NCI-H446 (cell line): ENCODE measurements around the gene TRMT6.

Experiments
- DNase-seq, 2 experiments: peaks; one replicate each; lab custom pipeline; 2025; lab: John Stamatoyannopoulos, UW

TRMT6 gene, protein sequence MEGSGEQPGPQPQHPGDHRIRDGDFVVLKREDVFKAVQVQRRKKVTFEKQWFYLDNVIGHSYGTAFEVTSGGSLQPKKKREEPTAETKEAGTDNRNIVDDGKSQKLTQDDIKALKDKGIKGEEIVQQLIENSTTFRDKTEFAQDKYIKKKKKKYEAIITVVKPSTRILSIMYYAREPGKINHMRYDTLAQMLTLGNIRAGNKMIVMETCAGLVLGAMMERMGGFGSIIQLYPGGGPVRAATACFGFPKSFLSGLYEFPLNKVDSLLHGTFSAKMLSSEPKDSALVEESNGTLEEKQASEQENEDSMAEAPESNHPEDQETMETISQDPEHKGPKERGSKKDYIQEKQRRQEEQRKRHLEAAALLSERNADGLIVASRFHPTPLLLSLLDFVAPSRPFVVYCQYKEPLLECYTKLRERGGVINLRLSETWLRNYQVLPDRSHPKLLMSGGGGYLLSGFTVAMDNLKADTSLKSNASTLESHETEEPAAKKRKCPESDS

DNA sequence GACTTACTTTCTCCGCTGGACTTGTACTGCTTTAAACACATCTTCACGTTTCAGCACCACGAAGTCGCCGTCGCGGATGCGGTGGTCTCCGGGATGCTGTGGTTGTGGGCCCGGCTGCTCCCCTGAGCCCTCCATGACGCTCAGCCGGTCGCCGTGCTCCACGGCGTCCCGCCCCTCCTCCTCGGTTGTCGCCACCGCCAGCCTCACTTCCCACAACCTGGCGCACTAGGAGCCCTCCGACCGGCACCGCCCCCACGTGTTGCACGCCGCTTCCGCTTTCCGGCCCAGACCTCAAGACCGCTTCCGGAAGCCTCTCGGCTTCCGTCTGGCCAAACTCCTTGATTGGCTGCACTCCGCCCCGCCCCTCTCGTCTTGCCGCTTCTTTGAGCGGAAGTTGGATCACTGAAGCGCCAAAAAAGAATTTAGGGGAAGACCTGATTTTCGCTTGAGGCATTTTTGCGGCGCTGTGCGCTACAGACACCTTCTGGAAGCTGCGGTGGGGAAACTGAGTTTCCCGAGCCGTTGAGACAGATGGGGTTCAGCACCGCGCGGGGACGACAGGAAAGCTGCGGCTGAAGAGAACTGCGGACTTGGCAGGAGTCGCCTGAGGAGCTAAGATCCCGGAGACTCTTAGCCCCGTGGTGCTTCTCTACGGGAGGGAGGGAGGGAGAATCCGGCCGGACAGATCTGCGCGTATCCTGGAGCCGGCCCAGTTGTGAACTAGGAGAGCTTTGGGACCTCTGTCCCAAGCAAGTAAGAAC is at the start of gene TRMT6, which contains the start of gene MCM8:
TRMT6 (minus strand) TSS at position 263 of the 761 bp plus-strand sequence; CDS start at position 135, 128 bp downstream.
MCM8 (plus strand) TSS at position 382 of the 761 bp plus-strand sequence. CDS start 1,364 bp downstream, outside the sequence.
- DNase-seq, result peak; percentile 95 to 97

DNA sequence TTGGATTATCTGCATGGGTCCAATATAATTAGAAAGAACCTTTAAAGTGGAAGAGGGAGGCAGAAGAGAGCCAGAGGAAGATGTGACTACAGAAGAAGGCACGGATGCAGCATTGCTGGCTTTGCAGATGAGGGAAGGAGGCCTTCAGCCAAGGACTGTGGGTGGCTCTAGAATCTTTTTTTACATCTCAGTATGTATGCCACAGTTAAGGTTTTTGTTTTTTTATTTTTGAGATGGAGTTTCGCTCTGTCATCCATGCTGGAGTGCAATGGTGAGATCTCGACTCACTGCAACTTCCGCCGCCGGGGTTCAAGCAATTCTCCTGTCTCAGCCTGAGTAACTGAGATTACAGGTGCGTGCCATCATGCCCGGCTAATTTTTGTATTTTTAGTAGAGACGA is 49.5 kb upstream of the TRMT6 start:
- no peak for DNase-seq

DNA sequence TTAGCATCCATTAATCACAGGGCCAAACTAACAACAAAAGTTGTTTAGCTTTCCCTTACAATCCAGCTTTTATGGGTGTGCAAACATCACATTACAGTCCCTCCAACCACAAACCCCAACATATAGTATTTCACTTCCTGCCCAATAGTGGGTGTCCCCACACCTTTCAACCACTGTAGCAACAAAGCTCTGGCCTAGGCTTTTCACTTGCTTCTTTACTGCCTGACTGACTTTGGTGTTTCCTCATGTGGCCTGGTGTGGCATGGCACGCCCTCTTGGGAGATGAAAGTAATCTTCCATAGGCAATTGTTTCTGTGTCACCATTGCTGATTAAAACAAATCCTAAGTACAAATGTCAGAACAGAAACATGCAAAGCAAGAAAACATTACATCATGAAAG is 46.4 kb upstream of the TRMT6 start:
- DNase-seq, result no peak

DNA sequence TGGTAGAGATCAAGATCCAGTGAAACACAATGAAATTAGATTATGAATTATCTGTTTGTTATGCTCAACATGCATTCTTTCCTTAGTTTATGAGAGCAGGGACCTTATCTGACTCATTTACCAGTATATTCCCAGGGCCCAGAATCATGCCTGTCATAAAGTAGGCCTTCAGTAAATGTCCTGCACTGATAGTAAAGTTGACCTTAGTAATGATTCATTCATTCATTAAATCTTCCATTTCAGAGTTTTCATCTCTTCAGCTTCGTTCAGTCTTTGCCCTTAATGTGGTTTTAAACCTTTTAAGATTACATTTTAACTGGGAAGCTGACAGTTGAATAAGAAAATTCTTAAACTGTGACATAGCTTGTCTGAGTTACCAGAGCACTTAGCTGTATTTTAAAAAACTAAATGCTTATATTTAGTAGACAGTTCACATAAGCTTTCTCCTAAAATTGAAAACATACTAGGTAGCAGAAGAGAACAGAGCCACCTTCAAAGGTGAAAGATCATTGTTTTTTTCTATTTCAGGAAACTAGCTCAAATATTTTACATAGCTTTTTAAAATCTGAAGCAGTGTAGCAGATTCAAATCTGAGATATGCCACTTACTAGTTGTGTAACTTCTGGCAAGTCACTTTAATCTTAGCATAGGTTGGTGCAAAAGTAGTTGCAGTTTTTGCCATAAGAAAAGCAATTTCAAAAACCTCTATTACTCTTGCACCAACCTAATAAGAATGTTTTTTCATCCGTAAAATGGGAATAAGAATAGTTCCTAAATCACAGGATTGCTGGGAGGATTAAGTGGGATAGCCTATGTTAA is 41.5 kb upstream of the TRMT6 start:
- no peak for DNase-seq

DNA sequence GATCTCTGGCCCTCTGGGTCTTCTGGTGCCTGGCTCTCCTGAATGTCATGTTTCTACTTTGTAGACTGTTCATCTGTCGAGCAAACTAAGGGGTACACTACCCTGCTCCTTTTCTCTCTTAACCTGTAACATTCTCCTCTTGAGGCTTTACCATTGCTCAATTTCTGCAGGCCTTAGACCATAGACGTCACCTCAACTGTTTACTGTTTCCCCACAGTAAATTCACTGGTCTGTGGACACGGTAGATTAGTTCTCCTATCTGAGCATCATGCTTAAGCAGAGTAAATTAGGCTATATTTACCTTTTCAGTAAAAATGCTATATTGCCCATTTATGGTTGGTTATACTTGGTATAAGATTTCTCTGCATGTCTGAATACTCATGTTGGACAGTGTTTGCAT is 40.6 kb upstream of the TRMT6 start:
- no peak for DNase-seq

DNA sequence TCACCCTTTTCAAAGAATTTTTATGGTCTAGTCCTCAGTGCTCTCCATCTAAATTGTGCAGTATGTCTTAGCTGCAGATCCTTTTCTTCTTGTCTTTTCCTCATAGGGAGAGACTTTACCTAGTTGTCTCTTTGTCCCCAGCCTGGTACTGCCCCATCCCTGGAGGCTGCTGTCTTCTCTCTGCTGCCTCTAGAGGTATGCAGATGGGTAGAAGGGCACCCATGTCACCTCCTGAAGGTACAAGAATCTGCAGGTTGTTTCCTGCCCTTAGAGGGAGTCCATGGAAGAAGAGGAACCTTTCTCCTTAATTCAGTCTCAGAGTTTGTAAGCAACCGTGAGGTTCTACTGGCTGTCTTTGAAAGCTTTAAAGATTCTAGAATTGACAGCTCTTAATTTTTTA is 39.2 kb upstream of the TRMT6 start:
- DNase-seq, result no peak

DNA sequence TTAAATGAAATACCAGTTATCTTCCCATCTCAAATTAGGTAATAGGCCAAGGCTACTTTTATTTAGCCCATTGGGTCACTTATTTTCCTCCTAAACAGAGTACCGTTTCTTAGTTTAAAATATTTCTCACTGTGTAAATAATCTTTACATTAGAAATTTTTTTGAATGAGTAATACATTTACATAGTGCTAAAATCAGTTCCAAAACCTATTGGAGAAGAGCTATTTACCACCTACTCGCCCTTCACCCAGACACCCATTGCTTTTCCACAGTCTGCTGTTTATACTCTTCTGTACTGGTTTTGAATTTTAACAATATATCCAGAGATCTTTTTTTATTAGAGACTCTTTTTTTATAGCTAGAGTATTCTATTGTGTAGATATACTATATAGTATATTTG is 37.0 kb upstream of the TRMT6 start:
- DNase-seq, result no peak

DNA sequence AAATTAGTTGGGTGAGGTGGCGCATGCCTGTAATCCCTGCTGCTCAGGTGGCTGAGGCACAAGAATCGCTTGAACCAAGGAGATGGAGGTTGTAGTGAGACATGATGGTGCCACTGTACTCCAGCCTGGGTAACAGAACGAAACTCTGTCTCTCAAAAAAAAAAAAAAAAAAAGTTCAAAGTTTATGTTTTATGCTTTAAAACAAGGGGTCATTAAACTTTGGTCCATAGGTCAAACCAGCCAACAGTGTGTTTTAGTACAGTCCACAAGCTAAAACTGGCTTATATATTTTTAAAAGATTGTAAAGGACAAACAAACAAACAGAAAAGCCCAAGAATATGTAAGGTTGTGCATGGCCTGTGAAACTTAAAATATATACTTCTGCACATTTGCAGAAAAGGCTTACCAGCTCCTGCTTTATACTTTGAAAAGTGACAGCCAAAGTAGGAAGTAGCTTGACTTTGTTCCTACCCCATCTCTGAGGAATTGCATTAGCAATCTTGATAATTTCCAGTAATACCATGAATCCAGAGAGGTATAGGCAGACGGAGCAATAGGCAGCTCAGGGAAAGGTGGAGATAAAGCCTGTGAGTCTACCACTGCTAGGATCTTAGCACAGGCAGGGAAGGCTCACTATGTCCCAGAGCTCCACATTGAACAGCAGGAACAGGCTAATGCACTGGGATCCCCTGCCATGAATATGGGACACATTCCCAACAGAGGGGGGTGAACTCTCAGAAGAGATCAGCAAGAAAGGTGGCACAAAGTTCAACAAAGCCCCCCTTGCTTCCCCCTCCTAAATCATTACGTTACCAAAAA is 30.6 kb upstream of the TRMT6 start:
- DNase-seq, result no peak

DNA sequence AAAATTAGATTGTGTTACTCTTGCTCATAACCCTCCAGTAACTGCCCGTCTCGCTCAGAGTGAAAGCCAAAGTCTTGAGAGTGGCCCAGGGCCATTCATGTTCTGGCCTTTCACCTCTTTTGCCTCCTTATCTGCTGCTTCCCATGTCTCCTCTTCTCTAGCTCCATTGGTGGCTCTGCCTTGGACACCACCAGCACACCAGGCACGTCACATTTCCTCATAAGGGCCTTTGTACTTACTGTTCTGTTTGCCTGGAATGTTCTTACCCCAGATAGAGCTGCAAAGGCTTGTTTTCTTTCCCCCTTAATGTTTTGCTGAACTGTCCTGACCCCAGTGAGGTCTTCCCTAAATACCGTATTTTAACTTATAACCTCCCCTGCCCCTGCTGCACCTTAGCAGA is 29.5 kb upstream of the TRMT6 start:
- no peak for DNase-seq

DNA sequence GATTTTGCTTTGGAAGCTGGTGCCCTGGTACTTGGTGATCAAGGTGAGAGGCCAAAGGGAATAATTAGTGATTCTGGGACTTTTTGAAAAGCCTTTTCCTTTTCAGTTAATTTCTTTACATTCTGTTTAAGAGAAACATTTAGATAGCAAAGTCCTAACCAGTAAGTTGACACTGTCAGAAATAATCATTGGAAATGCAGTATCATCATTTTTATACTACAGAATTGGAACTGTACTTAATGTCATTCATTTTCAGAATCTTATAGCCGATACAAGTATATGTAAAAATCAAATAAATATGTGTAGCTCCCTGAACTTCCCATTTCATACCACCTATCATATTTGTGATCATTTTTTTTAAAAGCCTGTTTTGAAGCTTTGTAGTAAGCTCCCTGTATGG is 27.6 kb upstream of the TRMT6 start:
- no peak for DNase-seq

DNA sequence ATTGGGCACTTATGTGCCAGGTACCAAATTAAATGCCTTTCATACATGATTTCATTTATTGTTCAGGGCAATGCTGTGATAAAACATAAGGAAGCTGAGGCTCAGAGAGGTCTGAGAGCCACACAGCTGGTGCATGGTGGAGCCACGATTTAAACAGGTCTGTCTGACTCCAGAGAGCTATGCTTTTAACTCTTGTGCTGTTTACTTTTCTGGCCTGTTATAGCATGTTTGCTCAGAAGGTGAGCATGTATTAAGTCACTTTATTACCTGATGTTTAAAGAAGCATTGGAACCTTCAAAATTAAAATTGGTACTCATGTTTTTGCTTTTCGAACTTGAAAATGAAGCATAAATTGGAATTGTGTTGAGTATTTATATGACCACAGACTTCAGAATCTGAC is 26.9 kb upstream of the TRMT6 start:
- DNase-seq, result no peak

DNA sequence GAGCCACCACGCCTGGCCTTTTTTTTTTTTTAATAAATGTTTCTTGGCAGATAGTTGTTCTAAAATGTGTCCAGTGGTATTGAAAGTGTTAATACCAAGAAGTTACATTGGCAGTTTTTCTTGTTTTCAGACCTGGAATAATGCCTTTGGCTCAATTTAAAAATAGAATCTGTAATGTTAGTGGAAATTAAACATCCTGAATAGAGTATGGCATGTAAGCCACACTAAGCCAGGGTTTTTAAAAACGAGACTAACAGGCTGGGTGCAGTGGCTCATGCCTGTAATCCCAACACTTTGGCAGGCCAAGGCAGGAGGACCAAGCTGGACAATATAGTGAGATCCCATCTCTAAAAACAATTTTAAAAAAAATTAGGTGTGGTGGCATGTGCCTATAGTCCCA is 25.4 kb upstream of the TRMT6 start:
- DNase-seq, result no peak

DNA sequence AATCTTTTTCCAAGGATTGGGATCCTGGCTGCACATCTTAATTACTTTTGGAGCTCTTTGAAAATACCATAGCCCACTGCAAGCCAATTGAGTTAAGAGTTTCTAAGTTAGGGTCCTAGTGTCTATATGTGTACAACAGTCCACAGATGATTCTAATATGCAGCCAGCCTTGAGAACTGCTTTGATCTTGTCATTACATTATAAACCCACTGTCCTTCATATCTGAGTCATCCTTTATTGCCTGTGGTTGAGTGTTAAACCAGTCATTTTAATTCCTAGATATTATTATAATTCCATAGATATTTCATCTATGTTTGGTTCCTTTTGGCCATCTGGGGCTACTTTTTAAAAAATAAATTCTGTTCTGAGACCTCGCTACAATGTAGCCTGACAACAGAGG is 24.2 kb upstream of the TRMT6 start:
- DNase-seq, result no peak

DNA sequence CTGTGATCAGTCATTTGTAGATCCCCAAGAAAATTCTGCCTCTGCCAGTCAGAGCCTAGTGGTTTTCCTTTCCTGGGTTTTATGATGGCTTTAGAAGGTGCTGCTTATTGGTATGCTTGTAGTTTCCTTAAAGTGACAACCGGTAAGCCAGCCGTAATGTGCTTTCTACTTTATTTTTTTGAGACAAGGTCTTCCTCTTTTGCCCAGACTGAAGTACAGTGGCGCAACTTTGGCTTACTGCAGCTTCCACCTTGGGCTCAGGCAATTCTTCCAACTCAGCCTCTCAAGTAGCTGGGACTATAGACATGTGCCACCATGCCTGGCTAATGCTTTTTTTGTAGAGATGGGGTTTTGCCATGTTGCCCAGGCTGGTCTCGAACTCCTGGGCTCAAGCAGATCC is 23.6 kb upstream of the TRMT6 start:
- no peak for DNase-seq

DNA sequence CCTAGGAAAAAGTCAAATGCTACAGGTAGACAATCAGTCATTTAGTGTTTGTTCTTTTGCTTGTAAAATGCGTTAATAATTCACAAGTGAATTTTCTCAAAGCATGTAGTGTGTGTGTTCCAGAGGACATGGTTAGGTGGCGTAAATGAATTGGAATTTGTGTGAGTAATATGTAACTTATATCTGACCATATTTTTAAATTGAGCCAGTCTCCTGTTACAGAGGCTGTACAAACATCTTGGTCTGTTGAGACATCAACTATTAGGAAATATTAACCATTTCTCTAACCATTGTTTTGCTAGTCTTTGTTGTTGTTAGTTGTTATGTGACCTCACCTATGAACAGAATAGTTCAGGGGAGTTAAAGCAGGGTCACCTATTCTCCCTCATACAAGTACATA is 22.8 kb upstream of the TRMT6 start:
- DNase-seq, result no peak

DNA sequence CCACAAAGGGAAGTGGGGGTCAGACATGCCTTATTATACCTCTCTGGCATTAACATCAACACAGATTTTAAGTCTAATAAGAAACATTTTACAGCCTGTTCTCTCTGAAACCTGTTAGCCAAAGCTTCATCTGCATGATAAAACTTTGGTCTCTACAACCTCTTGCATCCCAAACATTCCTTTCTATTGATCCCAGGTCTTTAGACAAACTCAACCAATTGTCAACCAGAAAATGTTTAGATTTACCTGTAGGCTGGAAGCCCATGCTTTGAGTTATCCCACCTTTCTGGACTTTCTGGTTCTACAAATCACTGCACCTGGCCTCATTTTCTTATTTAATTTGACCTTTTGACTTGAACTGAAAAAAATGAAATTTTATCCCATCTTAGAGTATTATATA is 20.9 kb upstream of the TRMT6 start:
- DNase-seq, result no peak

DNA sequence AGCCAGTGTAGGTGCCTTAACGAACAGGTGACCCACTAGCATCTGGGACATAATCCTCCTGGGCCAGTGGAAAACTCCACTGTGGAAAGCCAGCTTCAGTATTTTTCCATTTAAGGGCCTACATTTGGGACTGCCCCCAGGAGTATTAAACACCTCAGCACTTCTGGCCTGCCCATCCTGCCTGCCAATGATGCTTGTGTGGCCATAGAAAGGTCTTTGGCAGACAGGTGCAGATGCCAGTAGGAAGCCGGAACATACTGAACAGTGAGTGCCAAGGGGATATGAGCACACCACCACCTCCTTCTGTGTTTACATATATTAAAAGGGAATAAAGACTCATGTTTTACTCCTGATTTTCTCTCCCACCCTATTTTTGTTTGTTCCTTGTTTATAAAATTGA is 20.0 kb upstream of the TRMT6 start:
- no peak for DNase-seq

DNA sequence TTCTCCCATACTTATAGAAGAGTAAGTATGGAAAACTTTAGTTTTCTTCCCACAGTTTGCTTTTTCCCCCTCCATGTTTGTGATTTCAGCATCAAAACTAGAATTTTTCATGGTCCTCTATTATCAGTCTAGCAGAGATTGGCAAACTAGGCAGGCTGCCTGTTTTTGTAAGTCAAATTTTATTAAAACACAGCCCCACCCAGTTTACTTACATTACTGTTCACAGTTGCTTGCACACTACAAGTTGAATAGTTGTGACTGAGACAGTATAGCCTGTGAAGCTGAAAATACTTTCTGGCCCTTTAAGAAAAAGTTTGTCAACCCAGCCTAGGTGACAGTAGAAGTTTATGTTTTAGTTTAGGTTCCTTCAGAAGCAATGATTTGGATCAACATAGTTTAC is 19.6 kb upstream of the TRMT6 start:
- DNase-seq, result no peak

DNA sequence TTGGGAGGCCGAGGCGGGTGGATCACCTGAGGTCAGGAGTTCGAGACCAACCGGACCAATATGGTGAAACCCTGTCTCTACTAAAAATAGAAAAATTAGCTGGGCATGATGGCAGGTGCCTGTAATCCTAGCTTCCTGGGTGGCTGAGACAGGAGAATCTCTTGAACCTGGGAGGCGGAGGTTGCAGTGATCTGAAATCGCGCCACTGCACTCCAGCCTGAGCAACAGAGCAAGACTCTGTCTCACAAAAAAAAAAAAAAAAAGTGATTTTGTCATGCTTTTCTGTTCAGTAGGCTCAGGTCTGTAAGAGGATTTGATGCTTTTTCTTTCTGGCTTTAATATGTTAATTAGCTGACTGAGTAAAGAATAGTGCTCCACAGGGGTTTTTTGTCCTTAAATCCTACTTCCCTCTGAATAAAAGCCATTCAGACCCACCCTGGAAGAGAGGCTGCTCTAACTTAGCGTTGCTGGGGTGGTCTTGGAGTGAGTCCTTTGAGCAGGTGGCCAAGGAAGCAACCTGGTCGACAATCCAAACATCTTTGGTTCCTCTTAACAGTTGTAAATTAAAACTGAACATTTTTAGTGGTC is 19.1 kb upstream of the TRMT6 start:
- DNase-seq, result no peak

DNA sequence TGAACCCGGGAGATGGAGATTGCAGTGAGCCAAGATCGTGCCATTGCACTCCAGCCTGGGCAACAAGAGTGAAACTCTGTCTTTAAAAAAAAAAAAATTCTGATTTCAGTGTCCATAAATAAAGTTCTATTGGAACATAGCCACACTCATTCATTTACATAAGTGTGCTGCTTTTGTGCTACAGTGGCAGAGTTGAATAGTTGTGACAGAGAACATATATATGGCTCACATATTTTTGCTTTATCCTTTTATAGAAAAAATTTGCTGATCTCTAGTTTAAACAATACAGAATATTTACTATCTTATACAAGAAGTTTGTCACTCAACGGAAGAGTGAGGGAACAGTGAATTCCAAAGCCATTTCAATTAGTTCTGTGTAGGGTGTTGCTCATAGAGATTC is 18.1 kb upstream of the TRMT6 start:
- DNase-seq, result no peak

DNA sequence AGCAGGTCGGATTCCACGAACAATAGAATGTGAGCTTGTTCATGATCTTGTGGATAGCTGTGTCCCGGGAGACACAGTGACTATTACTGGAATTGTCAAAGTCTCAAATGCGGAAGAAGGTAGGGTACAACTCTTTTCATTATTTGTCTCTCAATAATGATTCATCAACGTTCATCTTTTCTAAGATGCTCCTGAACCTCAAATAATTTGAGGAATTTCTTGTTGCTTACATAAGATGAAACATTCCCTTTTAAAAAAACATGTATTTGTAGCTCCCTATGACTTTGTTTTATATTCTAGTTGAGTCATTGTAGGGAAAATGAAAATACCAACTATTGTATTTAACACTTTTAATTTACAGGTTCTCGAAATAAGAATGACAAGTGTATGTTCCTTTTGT is 17.1 kb upstream of the TRMT6 start:
- no peak for DNase-seq
